SK-N-SH treated with all-trans-retinoic acid at 6 μM for 48 hours (cell line): ENCODE measurements around the gene SLC9B1.

Source experiments
- OSR1 ChIP-seq: fragments of 250-450 bp; sonication (Bioruptor Pico); IDR thresholded peaks from 2 replicates; pipeline ENCODE4 v1.8.0; 2022; ENCODE audit warnings: moderate library complexity, mild to moderate bottlenecking, inconsistent platforms
- PPARA ChIP-seq: fragments of 250-450 bp; sonication (Bioruptor Pico); IDR thresholded peaks from 2 replicates; pipeline ENCODE4 v1.5.0; 2020; ENCODE audit warnings: mild to moderate bottlenecking, borderline replicate concordance
- TOX ChIP-seq: fragments of 250-450 bp; sonication (Bioruptor Pico); IDR thresholded peaks from 2 replicates; pipeline ENCODE4 v1.8.0; 2021; ENCODE audit warnings: mild to moderate bottlenecking, moderate library complexity, borderline replicate concordance
- ZFP3 ChIP-seq: fragments of 250-450 bp; sonication (Bioruptor Pico); IDR thresholded peaks from 2 replicates; pipeline ENCODE4 v1.5.0; 2020; ENCODE audit warnings: mild to moderate bottlenecking, moderate library complexity
- ZNF8 ChIP-seq: fragments of 450-650 bp; formaldehyde crosslinking; IDR thresholded peaks from 2 replicates; pipeline ENCODE4 v1.5.0; 2020; ENCODE audit warnings: mild to moderate bottlenecking, moderate library complexity
- TF ChIP-seq, protein P1 (sequence below): fragments of 250-450 bp; sonication (Bioruptor Pico); IDR thresholded peaks from 2 replicates; pipeline ENCODE4 v1.8.0; 2021; ENCODE audit warnings: low read depth, mild to moderate bottlenecking, moderate library complexity, borderline replicate concordance

GRCh38 chr4:103012551-103012950 is 7.0 kb downstream of the SLC9B1 start:
- TF ChIP-seq, protein P1, sequence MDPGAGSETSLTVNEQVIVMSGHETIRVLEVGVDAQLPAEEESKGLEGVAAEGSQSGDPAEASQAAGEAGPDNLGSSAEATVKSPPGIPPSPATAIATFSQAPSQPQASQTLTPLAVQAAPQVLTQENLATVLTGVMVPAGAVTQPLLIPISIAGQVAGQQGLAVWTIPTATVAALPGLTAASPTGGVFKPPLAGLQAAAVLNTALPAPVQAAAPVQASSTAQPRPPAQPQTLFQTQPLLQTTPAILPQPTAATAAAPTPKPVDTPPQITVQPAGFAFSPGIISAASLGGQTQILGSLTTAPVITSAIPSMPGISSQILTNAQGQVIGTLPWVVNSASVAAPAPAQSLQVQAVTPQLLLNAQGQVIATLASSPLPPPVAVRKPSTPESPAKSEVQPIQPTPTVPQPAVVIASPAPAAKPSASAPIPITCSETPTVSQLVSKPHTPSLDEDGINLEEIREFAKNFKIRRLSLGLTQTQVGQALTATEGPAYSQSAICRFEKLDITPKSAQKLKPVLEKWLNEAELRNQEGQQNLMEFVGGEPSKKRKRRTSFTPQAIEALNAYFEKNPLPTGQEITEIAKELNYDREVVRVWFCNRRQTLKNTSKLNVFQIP (CRISPR knock-in tag) = no peak
- TF ChIP-seq OSR1 (CRISPR knock-in tag) (no peak), TOX (CRISPR knock-in tag) (no peak), PPARA (no peak), ZFP3 (CRISPR knock-in tag) (no peak), ZNF8 (CRISPR knock-in tag) (no peak)
